Calu3 (cell line): ENCODE results near the gene C1orf21. TPM values are rescaled to one million over a fixed set of nuclear protein-coding genes. Genes with fewer than 3 reads are reported as not detected.

ENCODE experiments used
- BruUV-seq: library from RNA; stranded (reverse); fragments of 400-500 nt; replicated peaks from 2 replicates; lab custom pipeline; 2021; lab: Mats Ljungman, UMichigan
- CTCF ChIA-PET: fragments of 300-600 bp; sonication (Branson Sonifier 250); formaldehyde crosslinking; loops from one replicate; lab custom pipeline; 2022; ENCODE audit warnings: antibody characterized with exemption; lab: Charles Lee
- DNase-seq: peaks from one replicate; pipeline ENCODE4 v3.0.0; 2022
- H3K27ac Mint-ChIP-seq: one replicate; pipeline ENCODE4 v1.8.0; 2022; ENCODE audit warnings: mixed read lengths; ENCODE audit not compliant: unreplicated experiment
- H3K27me3 Mint-ChIP-seq: one replicate; pipeline ENCODE4 v1.8.0; 2022; ENCODE audit warnings: mixed read lengths; ENCODE audit not compliant: unreplicated experiment
- H3K36me3 Mint-ChIP-seq: one replicate; pipeline ENCODE4 v1.8.0; 2022; ENCODE audit warnings: mild to moderate bottlenecking, moderate library complexity, mixed read lengths; ENCODE audit not compliant: insufficient read depth, unreplicated experiment
- H3K4me1 Mint-ChIP-seq: one replicate; pipeline ENCODE4 v1.8.0; 2022; ENCODE audit warnings: mild to moderate bottlenecking, low read depth, mixed read lengths; ENCODE audit not compliant: unreplicated experiment
- H3K4me3 Mint-ChIP-seq: one replicate; pipeline ENCODE4 v1.8.0; 2022; ENCODE audit warnings: mild to moderate bottlenecking, low read depth, moderate library complexity, mixed read lengths; ENCODE audit not compliant: unreplicated experiment
- H3K9me3 Mint-ChIP-seq: one replicate; pipeline ENCODE4 v1.8.0; 2022; ENCODE audit warnings: low read depth, mixed read lengths; ENCODE audit not compliant: unreplicated experiment
- CTCF ChIP-seq: fragments of 200-600 bp; IDR thresholded peaks from one replicate; pipeline ENCODE4 v1.8.0; 2022; ENCODE audit warnings: antibody characterized with exemption; ENCODE audit not compliant: unreplicated experiment
- intact Hi-C: fragments of 100-400 bp; cut with micrococcal nuclease; formaldehyde crosslinking; loops from one replicate; pipeline ENCODE4 v1.10.0; 2022; ENCODE audit not compliant: unreplicated experiment
- total RNA-seq: library from RNA; stranded (reverse); gene quantifications from 2 replicates; pipeline ENCODE4 v1.2.3, GENCODE V29; 2022

C1orf21 gene
- total RNA-seq, 1 experiment from 2014 or later, result 20.6 TPM

- no peak overlapping the region for H3K4me3 Mint-ChIP-seq
- no peaks in the 10 kb centered on the region for H3K27me3 Mint-ChIP-seq
- no peak for DNase-seq
- intact Hi-C loops, result no loop called here
- H3K4me1 Mint-ChIP-seq, result peaks cover 10% of the 10 kb centered on the region
- CTCF ChIA-PET, result no interaction called here
- H3K36me3 Mint-ChIP-seq, result no peaks in the 10 kb centered on the region
- H3K27ac Mint-ChIP-seq, result no peak overlapping the region
- BruUV-seq, result no TSS peak
- TF ChIP-seq CTCF, result no peak
- no peaks in the 10 kb centered on the region for H3K9me3 Mint-ChIP-seq
Observed at GRCh38 chr1:184623404-184623803, 236.6 kb downstream of the C1orf21 start.

GRCh38 chr1:184624051-184624450 lies 237.2 kb downstream of the C1orf21 start:
- Mint-ChIP-seq H3K36me3 (no peaks in the 10 kb centered on the region), H3K4me1 (peaks cover 15% of the 10 kb centered on the region), H3K4me3 (no peak overlapping the region), H3K27me3 (no peaks in the 10 kb centered on the region), H3K27ac (no peak overlapping the region), H3K9me3 (no peaks in the 10 kb centered on the region)
- no TSS peak for BruUV-seq
- intact Hi-C loops, result no loop called here
- no peak for DNase-seq
- CTCF ChIA-PET, result no interaction called here
- no peak for TF ChIP-seq CTCF

- intact Hi-C loops, result no loop called here
- BruUV-seq, result no TSS peak
- Mint-ChIP-seq H3K36me3 (no peaks in the 10 kb centered on the region), H3K4me3 (no peak overlapping the region), H3K4me1 (peaks cover 20% of the 10 kb centered on the region), H3K9me3 (no peaks in the 10 kb centered on the region), H3K27me3 (no peaks in the 10 kb centered on the region), H3K27ac (no peak overlapping the region)
- TF ChIP-seq CTCF, result no peak
- CTCF ChIA-PET, result no interaction called here
- no peak for DNase-seq
Observed at GRCh38 chr1:184624626-184625025, 237.8 kb downstream of the C1orf21 start.

- Mint-ChIP-seq H3K27me3 (no peaks in the 10 kb centered on the region), H3K4me3 (no peak overlapping the region), H3K4me1 (peaks cover 24% of the 10 kb centered on the region), H3K27ac (no peak overlapping the region), H3K36me3 (no peaks in the 10 kb centered on the region), H3K9me3 (no peaks in the 10 kb centered on the region)
- intact Hi-C loops, result no loop called here
- no peak for DNase-seq
- CTCF ChIA-PET, result no interaction called here
- no TSS peak for BruUV-seq
- TF ChIP-seq CTCF, result no peak
Observed at GRCh38 chr1:184625271-184625670, 238.4 kb downstream of the C1orf21 start.
